ENCODE data around the gene PDSS2.
"Not testable (repeated sequence)": the region's sequence is repeated elsewhere in the genome, so short reads cannot be mapped to it uniquely, and the experiment has no call there.

PDSS2 gene

DNA sequence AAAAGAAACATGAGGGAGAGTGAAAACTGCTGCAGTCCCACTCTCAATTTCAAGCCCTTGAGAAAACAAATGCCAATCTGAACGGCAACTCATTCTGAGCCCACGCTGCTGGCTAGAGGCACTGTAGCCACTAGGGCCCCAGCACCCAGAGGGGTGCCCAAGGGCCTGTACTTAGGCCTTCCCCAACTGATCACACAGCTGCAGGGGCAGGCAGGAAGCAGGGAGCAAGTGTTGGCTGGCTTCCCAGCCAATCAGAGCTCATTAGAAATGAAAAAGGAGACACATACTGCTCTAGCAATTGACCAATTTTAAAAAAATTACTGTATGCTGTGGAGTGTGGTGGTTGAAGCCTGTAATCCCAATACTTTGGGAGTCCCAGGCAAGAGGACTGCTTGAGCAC, 340.4 kb downstream of the PDSS2 start:
- Histone ChIP-seq H3K4me1 (ENCODE audit: control insufficient read depth, insufficient read depth, low read depth, low read length) (peaks cover under 1% of the 10 kb centered on the region), H3K4ac (ENCODE audit: low read depth in 1 of 2, low read length in 2 of 2) (no peak overlapping the region), H3K36me3 (ENCODE audit: control insufficient read depth in 1 of 2, insufficient read depth in 2 of 2, low read depth in 1 of 2, low read length in 2 of 2) (no peaks in the 10 kb centered on the region), H3K23ac (ENCODE audit: low read length in 2 of 2) (no peak overlapping the region), H3K4me3 (ENCODE audit: insufficient read depth in 1 of 2, low read depth in 1 of 2, low read length in 2 of 2) (no peak overlapping the region), H2AK5ac (ENCODE audit: low read length, severe bottlenecking) (no peak overlapping the region), H3K14ac (ENCODE audit: low read length in 2 of 2) (no peak overlapping the region), H3K9me3 (ENCODE audit: control insufficient read depth, low read length) (no peaks in the 10 kb centered on the region), H2BK120ac (ENCODE audit: low read depth, low read length) (no peak overlapping the region), H2BK5ac (ENCODE audit: low read depth, low read length, poor library complexity, severe bottlenecking) (no peak overlapping the region), H4K8ac (ENCODE audit: low read length) (no peak overlapping the region), H3K79me1 (replicated peaks; ENCODE audit: low read length, poor library complexity, severe bottlenecking) (no peaks in the 10 kb centered on the region), H3K27me3 (ENCODE audit: control insufficient read depth in 1 of 2, insufficient read depth in 1 of 2, low read length in 2 of 2) (peaks cover 4 to 16% of the 10 kb centered on the region in 2 experiments), H2BK12ac (ENCODE audit: low read length in 2 of 2) (no peak overlapping the region), H2AFZ (ENCODE audit: low read depth, low read length) (no peak overlapping the region), H3K18ac (ENCODE audit: low read depth in 1 of 2, low read length in 2 of 2) (no peak overlapping the region), H2BK15ac (ENCODE audit: low read depth, poor library complexity, severe bottlenecking) (no peak overlapping the region), H3K4me2 (ENCODE audit: low read length, poor library complexity, severe bottlenecking) (no peak overlapping the region), H4K91ac (ENCODE audit: low read length) (no peak overlapping the region), H3K9ac (ENCODE audit: low read length) (no peak overlapping the region), H3K27ac (ENCODE audit: low read length, poor library complexity, severe bottlenecking) (no peak overlapping the region)
- DNase-seq, result no peak
- 75% methylated on average over 2 of the region's 2 CpGs for WGBS

DNA sequence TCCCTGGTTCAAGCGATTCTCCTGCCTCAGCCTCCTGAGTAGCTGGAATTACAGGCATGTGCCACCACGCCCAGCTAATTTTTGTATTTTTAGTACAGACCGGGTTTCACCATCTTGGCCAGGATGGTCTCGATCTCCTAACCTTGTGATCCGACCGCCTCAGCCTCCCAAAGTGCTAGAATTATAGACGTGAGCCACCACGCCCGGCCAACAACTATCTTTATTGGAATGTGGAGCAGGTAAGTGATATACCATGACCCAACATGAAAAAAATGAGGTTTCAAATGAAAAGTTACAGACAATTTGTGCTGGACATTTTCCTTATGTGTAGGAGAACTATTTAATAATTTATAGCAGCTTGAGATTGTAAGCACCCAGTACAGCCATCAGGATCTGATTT, 340.8 kb downstream of the PDSS2 start:
- WGBS, result 96% methylated on average over 9 of the region's 9 CpGs
- H3K79me1 ChIP-seq (replicated peaks; ENCODE audit: low read length, poor library complexity, severe bottlenecking); H3K23ac ChIP-seq (ENCODE audit: low read length in 2 of 2); H3K27ac ChIP-seq (ENCODE audit: low read length, poor library complexity, severe bottlenecking); H3K18ac ChIP-seq (ENCODE audit: low read depth in 1 of 2, low read length in 2 of 2); H2AFZ ChIP-seq (ENCODE audit: low read depth, low read length); H3K9ac ChIP-seq (ENCODE audit: low read length); H2AK5ac ChIP-seq (ENCODE audit: low read length, severe bottlenecking); H4K91ac ChIP-seq (ENCODE audit: low read length); H3K14ac ChIP-seq (ENCODE audit: low read length in 2 of 2); H3K36me3 ChIP-seq (ENCODE audit: control insufficient read depth in 1 of 2, insufficient read depth in 2 of 2, low read depth in 1 of 2, low read length in 2 of 2); H3K9me3 ChIP-seq (ENCODE audit: control insufficient read depth, low read length); DNase-seq; H3K4me2 ChIP-seq (ENCODE audit: low read length, poor library complexity, severe bottlenecking); H2BK15ac ChIP-seq (ENCODE audit: low read depth, poor library complexity, severe bottlenecking); H3K4me3 ChIP-seq (ENCODE audit: insufficient read depth in 1 of 2, low read depth in 1 of 2, low read length in 2 of 2); H3K4me1 ChIP-seq (ENCODE audit: control insufficient read depth, insufficient read depth, low read depth, low read length); H2BK120ac ChIP-seq (ENCODE audit: low read depth, low read length); H2BK12ac ChIP-seq (ENCODE audit: low read length in 2 of 2); H3K4ac ChIP-seq (ENCODE audit: low read depth in 1 of 2, low read length in 2 of 2); H4K8ac ChIP-seq (ENCODE audit: low read length); H2BK5ac ChIP-seq (ENCODE audit: low read depth, low read length, poor library complexity, severe bottlenecking): not testable (repeated sequence)
- peaks cover 4 to 16% of the 10 kb centered on the region in 2 experiments for H3K27me3 ChIP-seq (ENCODE audit: control insufficient read depth in 1 of 2, insufficient read depth in 1 of 2, low read length in 2 of 2)

DNA sequence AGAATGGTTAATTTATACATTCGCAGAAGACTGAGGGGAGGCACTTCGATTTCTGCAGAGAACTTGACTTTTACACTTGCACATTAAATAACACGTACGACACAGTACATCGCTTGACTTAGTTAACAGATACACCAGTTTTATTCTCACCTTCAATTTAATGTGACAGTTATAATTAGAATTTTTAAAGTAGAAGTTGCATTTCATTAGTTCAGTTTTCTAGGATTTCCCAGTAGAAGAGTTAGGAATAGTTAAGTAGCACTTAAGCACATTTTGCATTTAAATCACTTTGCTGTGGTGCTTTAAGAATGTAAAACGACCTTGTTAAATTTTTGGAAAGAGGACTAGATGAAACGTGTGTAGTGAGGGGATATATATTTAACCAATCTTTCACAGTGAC, 342.4 kb downstream of the PDSS2 start:
- H2BK5ac ChIP-seq (ENCODE audit: low read depth, low read length, poor library complexity, severe bottlenecking), result no peak overlapping the region
- H2AK5ac ChIP-seq (ENCODE audit: low read length, severe bottlenecking), result no peak overlapping the region
- H3K27me3 ChIP-seq (ENCODE audit: control insufficient read depth in 1 of 2, insufficient read depth in 1 of 2, low read length in 2 of 2), result peaks cover 4 to 16% of the 10 kb centered on the region in 2 experiments
- peak overlapping the region in 1 of 2 experiments; percentile 80 for H3K4me3 ChIP-seq (ENCODE audit: insufficient read depth in 1 of 2, low read depth in 1 of 2, low read length in 2 of 2)
- H4K91ac ChIP-seq (ENCODE audit: low read length), result no peak overlapping the region
- H2AFZ ChIP-seq (ENCODE audit: low read depth, low read length), result no peak overlapping the region
- H3K4me2 ChIP-seq (ENCODE audit: low read length, poor library complexity, severe bottlenecking), result peak overlapping the region; percentile 99
- no peak overlapping the region for H3K23ac ChIP-seq (ENCODE audit: low read length in 2 of 2)
- no peak overlapping the region for H2BK120ac ChIP-seq (ENCODE audit: low read depth, low read length)
- no peaks in the 10 kb centered on the region for H3K36me3 ChIP-seq (ENCODE audit: control insufficient read depth in 1 of 2, insufficient read depth in 2 of 2, low read depth in 1 of 2, low read length in 2 of 2)
- H3K18ac ChIP-seq (ENCODE audit: low read depth in 1 of 2, low read length in 2 of 2), result peak overlapping the region in 1 of 2 experiments; percentile 21
- peaks cover 6% of the 10 kb centered on the region for H3K4me1 ChIP-seq (ENCODE audit: control insufficient read depth, insufficient read depth, low read depth, low read length)
- no peak overlapping the region for H4K8ac ChIP-seq (ENCODE audit: low read length)
- H3K79me1 ChIP-seq (replicated peaks; ENCODE audit: low read length, poor library complexity, severe bottlenecking), result peaks cover 6% of the 10 kb centered on the region
- DNase-seq, result no peak
- H3K27ac ChIP-seq (ENCODE audit: low read length, poor library complexity, severe bottlenecking), result no peak overlapping the region
- no peak overlapping the region for H2BK15ac ChIP-seq (ENCODE audit: low read depth, poor library complexity, severe bottlenecking)
- no peak overlapping the region for H3K14ac ChIP-seq (ENCODE audit: low read length in 2 of 2)
- no CpG with 5 or more reads among the region's 7 CpGs for WGBS
- no peak overlapping the region for H2BK12ac ChIP-seq (ENCODE audit: low read length in 2 of 2)
- H3K9ac ChIP-seq (ENCODE audit: low read length), result no peak overlapping the region
- no peaks in the 10 kb centered on the region for H3K9me3 ChIP-seq (ENCODE audit: control insufficient read depth, low read length)
- no peak overlapping the region for H3K4ac ChIP-seq (ENCODE audit: low read depth in 1 of 2, low read length in 2 of 2)

DNA sequence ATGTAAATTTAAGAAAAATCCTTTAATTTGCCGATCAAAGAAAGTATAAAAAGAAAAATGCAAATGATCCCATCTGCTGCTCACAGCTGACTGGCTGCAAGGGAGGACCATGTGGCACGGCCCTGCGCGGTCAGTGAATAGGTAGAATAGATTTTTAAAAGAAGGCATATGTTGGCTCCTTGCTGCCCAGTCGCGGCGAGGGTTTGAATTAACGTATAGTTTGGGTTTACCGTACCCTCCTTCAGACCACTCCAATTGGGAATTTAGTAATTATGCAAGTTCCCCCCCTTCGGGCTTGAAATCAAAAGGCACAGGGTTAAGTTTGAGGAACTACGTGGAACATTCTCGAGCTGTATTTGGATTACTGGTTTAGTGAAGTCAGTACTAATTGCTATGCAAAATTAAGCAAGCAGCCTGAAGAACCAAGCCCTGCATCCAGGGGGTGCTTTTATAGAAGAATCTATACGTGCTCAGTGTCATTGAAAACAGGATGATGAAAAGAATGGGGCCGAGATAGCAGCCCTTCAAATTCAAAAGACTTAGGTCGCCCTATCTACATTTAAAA, 343.0 kb downstream of the PDSS2 start:
- Histone ChIP-seq H3K23ac (ENCODE audit: low read length in 2 of 2) (no peak overlapping the region), H3K9ac (ENCODE audit: low read length) (peak overlapping the region; percentile 72), H3K27ac (ENCODE audit: low read length, poor library complexity, severe bottlenecking) (no peak overlapping the region), H3K14ac (ENCODE audit: low read length in 2 of 2) (no peak overlapping the region), H3K36me3 (ENCODE audit: control insufficient read depth in 1 of 2, insufficient read depth in 2 of 2, low read depth in 1 of 2, low read length in 2 of 2) (no peaks in the 10 kb centered on the region), H2BK120ac (ENCODE audit: low read depth, low read length) (no peak overlapping the region), H2AFZ (ENCODE audit: low read depth, low read length) (no peak overlapping the region), H4K91ac (ENCODE audit: low read length) (no peak overlapping the region), H4K8ac (ENCODE audit: low read length) (no peak overlapping the region), H2BK12ac (ENCODE audit: low read length in 2 of 2) (no peak overlapping the region), H3K4ac (ENCODE audit: low read depth in 1 of 2, low read length in 2 of 2) (no peak overlapping the region), H2BK15ac (ENCODE audit: low read depth, poor library complexity, severe bottlenecking) (no peak overlapping the region), H3K4me1 (ENCODE audit: control insufficient read depth, insufficient read depth, low read depth, low read length) (peaks cover 6% of the 10 kb centered on the region), H3K4me2 (ENCODE audit: low read length, poor library complexity, severe bottlenecking) (peak overlapping the region; percentile 99), H3K9me3 (ENCODE audit: control insufficient read depth, low read length) (no peaks in the 10 kb centered on the region), H3K27me3 (ENCODE audit: control insufficient read depth in 1 of 2, insufficient read depth in 1 of 2, low read length in 2 of 2) (peaks cover 4 to 16% of the 10 kb centered on the region in 2 experiments), H2AK5ac (ENCODE audit: low read length, severe bottlenecking) (no peak overlapping the region), H3K79me1 (replicated peaks; ENCODE audit: low read length, poor library complexity, severe bottlenecking) (peaks cover 6% of the 10 kb centered on the region), H3K18ac (ENCODE audit: low read depth in 1 of 2, low read length in 2 of 2) (peak overlapping the region in 1 of 2 experiments; percentile 21), H2BK5ac (ENCODE audit: low read depth, low read length, poor library complexity, severe bottlenecking) (no peak overlapping the region), H3K4me3 (ENCODE audit: insufficient read depth in 1 of 2, low read depth in 1 of 2, low read length in 2 of 2) (peak overlapping the region in 1 of 2 experiments; percentile 80)
- WGBS, result under 1% methylated on average over 14 of the region's 15 CpGs
- peak; percentile 42 for DNase-seq
